Heart left ventricle (tissue), 13 donors: ENCODE results near the gene KCNQ2.

Experiments used
- CTCF ChIP-seq, 12 donors: fragments of 200-600 bp; sonication (generic) in 4 of 12; IDR thresholded peaks; one replicate each; pipeline versions ENCODE4 v1.5.0 to v1.8.0; 2018 to 2022; ENCODE audit warnings: antibody characterized with exemption in 12 of 12, mild to moderate bottlenecking in 5 of 12
- POLR2A ChIP-seq, 2 donors: fragments of 450-650 bp; IDR thresholded peaks; one replicate each; pipeline ENCODE4 v1.6.1; 2017; ENCODE audit warnings: antibody characterized with exemption in 2 of 2, mild to moderate bottlenecking in 2 of 2, moderate library complexity in 2 of 2
- donor health status: ischemic (EF 13 %, LVEDD 7.1; RV severe dilation, severe dysfunction).
- donor health status: DM: no; HTN: yes; CAD: no.
- donor health status: DM: no; HTN: no; CAD: no.
- donor health status: ischemic (EF 25% LVEDD 6.9; RV normal size, moderate dysfunction).
- donor health status: ischemic (EF 25% LVEDD 5.7; RV mildly dilated, moderate dysfunction).
- donor health status: ischemic (EF 35%, LVEDD 5.7; RV mildly dilated, moderate dysfunction).
- donor health status: nonischemic (EF 11% LVEDD 7.7; RV severe dilation, severe dysfunction).
- donor health status: DM: yes; HTN: yes; CAD: no.
- donor health status: PGD.
- donor health status: ischemic (EF 29% LVEDD 5.4; RV normal size, mild dysfunction).
- donor health status: nonischemic (EF 23%, LVEDD 6.1; RV moderate dilation, normal function).

DNA sequence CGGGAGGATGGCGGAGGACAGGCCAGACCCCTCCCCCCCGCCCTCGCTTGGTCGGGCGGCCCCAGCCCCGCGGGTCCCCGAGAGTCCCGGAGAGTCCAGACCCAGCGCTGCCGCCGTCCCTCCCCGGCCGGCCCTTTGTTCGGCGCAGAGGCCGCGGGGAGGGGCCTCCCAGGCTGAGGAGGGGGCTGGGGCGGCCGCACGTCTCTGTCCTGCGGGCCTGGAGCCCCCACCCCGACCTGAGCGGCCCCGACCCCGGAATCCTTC, 806 bp downstream of the KCNQ2 start:
- TF ChIP-seq CTCF (IDR thresholded peaks at IDR 0.05) (no peak), POLR2A (IDR thresholded peaks at IDR 0.05) (no peak)
